ENCODE measurements around the gene TMEM201.

GRCh38 chr1:9597361-9598315 is 8.9 kb downstream of the TMEM201 start:
- TF ChIP-seq CTCF (IDR thresholded peaks at IDR 0.05) = no peak
- TF ChIP-seq POLR2A (IDR thresholded peaks at IDR 0.05) = no peak

All from Peyer's patch (tissue), 4 donors.